T-helper 2 cell treated with Interferon-gamma antibody and Interleukin-4, amounts not matched to agents 5 μg/mL and 100 μg/mL, for 36 hours (primary cell): ENCODE results near the gene VTI1A.

Experiments
- DNase-seq: peaks from one replicate; pipeline ENCODE4 v3.0.0; 2021; ENCODE audit warnings: low spot score
- H3K27ac Mint-ChIP-seq: one replicate; pipeline ENCODE4 v1.8.0; 2021; ENCODE audit warnings: mild to moderate bottlenecking, mixed read lengths
- H3K27me3 Mint-ChIP-seq: one replicate; pipeline ENCODE4 v1.8.0; 2021; ENCODE audit warnings: low read depth, mixed read lengths
- H3K36me3 Mint-ChIP-seq: one replicate; pipeline ENCODE4 v1.8.0; 2021; ENCODE audit warnings: low read depth, mixed read lengths
- H3K4me1 Mint-ChIP-seq: one replicate; pipeline ENCODE4 v1.8.0; 2021; ENCODE audit warnings: low read depth, mixed read lengths
- H3K4me3 Mint-ChIP-seq: one replicate; pipeline ENCODE4 v1.8.0; 2022; ENCODE audit warnings: mild to moderate bottlenecking, moderate library complexity, mixed read lengths
- H3K9me3 Mint-ChIP-seq: one replicate; pipeline ENCODE4 v1.8.0; 2021; ENCODE audit warnings: mixed read lengths

Gene VTI1A

GRCh38 chr10:112552593-112553110, 105.6 kb downstream of the VTI1A start:
- H3K4me1 Mint-ChIP-seq, result no peaks in the 10 kb centered on the region
- no peaks in the 10 kb centered on the region for H3K27me3 Mint-ChIP-seq
- H3K4me3 Mint-ChIP-seq, result no peak overlapping the region
- no peak overlapping the region for H3K27ac Mint-ChIP-seq
- H3K9me3 Mint-ChIP-seq, result no peaks in the 10 kb centered on the region
- DNase-seq, result no peak
- H3K36me3 Mint-ChIP-seq, result no peaks in the 10 kb centered on the region

GRCh38 chr10:112553315-112553714, 106.3 kb downstream of the VTI1A start:
- H3K27ac Mint-ChIP-seq, result no peak overlapping the region
- H3K9me3 Mint-ChIP-seq, result no peaks in the 10 kb centered on the region
- H3K4me1 Mint-ChIP-seq, result no peaks in the 10 kb centered on the region
- DNase-seq, result no peak
- H3K27me3 Mint-ChIP-seq, result no peaks in the 10 kb centered on the region
- H3K36me3 Mint-ChIP-seq, result no peaks in the 10 kb centered on the region
- no peak overlapping the region for H3K4me3 Mint-ChIP-seq

GRCh38 chr10:112554263-112554662, 107.2 kb downstream of the VTI1A start:
- Mint-ChIP-seq H3K27ac (no peak overlapping the region), H3K4me3 (no peak overlapping the region), H3K27me3 (no peaks in the 10 kb centered on the region), H3K36me3 (no peaks in the 10 kb centered on the region), H3K9me3 (no peaks in the 10 kb centered on the region), H3K4me1 (no peaks in the 10 kb centered on the region)
- no peak for DNase-seq

GRCh38 chr10:112557197-112557596, 110.2 kb downstream of the VTI1A start:
- Mint-ChIP-seq H3K36me3 (no peaks in the 10 kb centered on the region), H3K4me1 (no peaks in the 10 kb centered on the region), H3K9me3 (no peaks in the 10 kb centered on the region), H3K27me3 (no peaks in the 10 kb centered on the region), H3K27ac (no peak overlapping the region), H3K4me3 (no peak overlapping the region)
- no peak for DNase-seq

GRCh38 chr10:112558476-112559142, 111.6 kb downstream of the VTI1A start:
- no peak for DNase-seq
- Mint-ChIP-seq H3K36me3 (no peaks in the 10 kb centered on the region), H3K4me3 (no peak overlapping the region), H3K9me3 (no peaks in the 10 kb centered on the region), H3K27me3 (no peaks in the 10 kb centered on the region), H3K4me1 (no peaks in the 10 kb centered on the region), H3K27ac (no peak overlapping the region)

GRCh38 chr10:112559349-112559748, 112.3 kb downstream of the VTI1A start:
- no peak overlapping the region for H3K4me3 Mint-ChIP-seq
- H3K9me3 Mint-ChIP-seq, result no peaks in the 10 kb centered on the region
- DNase-seq, result no peak
- no peaks in the 10 kb centered on the region for H3K36me3 Mint-ChIP-seq
- no peaks in the 10 kb centered on the region for H3K4me1 Mint-ChIP-seq
- no peaks in the 10 kb centered on the region for H3K27me3 Mint-ChIP-seq
- no peak overlapping the region for H3K27ac Mint-ChIP-seq

- Mint-ChIP-seq H3K27me3 (no peaks in the 10 kb centered on the region), H3K27ac (no peak overlapping the region), H3K9me3 (no peaks in the 10 kb centered on the region), H3K36me3 (no peaks in the 10 kb centered on the region), H3K4me1 (no peaks in the 10 kb centered on the region), H3K4me3 (no peak overlapping the region)
- DNase-seq, result no peak
Observed at GRCh38 chr10:112562122-112562521, 115.1 kb downstream of the VTI1A start.

- H3K4me1 Mint-ChIP-seq, result no peaks in the 10 kb centered on the region
- no peak for DNase-seq
- H3K27me3 Mint-ChIP-seq, result no peaks in the 10 kb centered on the region
- no peaks in the 10 kb centered on the region for H3K36me3 Mint-ChIP-seq
- no peak overlapping the region for H3K4me3 Mint-ChIP-seq
- no peak overlapping the region for H3K27ac Mint-ChIP-seq
- H3K9me3 Mint-ChIP-seq, result no peaks in the 10 kb centered on the region
Observed at GRCh38 chr10:112562809-112563663, 116.0 kb downstream of the VTI1A start.

- H3K4me3 Mint-ChIP-seq, result no peak overlapping the region
- no peaks in the 10 kb centered on the region for H3K9me3 Mint-ChIP-seq
- no peaks in the 10 kb centered on the region for H3K27me3 Mint-ChIP-seq
- no peaks in the 10 kb centered on the region for H3K36me3 Mint-ChIP-seq
- DNase-seq, result no peak
- no peak overlapping the region for H3K27ac Mint-ChIP-seq
- no peaks in the 10 kb centered on the region for H3K4me1 Mint-ChIP-seq
Observed at GRCh38 chr10:112564337-112564736, 117.3 kb downstream of the VTI1A start.

GRCh38 chr10:112565434-112566053, 118.5 kb downstream of the VTI1A start:
- no peaks in the 10 kb centered on the region for H3K27me3 Mint-ChIP-seq

GRCh38 chr10:112570585-112570984, 123.6 kb downstream of the VTI1A start:
- H3K4me3 Mint-ChIP-seq, result no peak overlapping the region
- H3K27me3 Mint-ChIP-seq, result no peaks in the 10 kb centered on the region
- no peaks in the 10 kb centered on the region for H3K4me1 Mint-ChIP-seq
- no peaks in the 10 kb centered on the region for H3K9me3 Mint-ChIP-seq
- H3K27ac Mint-ChIP-seq, result no peak overlapping the region
- no peaks in the 10 kb centered on the region for H3K36me3 Mint-ChIP-seq
- no peak for DNase-seq

More at GRCh38 chr10:112565434-112566053, 118.5 kb downstream of the VTI1A start:
- Mint-ChIP-seq H3K27ac (no peak overlapping the region), H3K9me3 (no peaks in the 10 kb centered on the region), H3K36me3 (no peaks in the 10 kb centered on the region), H3K4me1 (no peaks in the 10 kb centered on the region), H3K4me3 (no peak overlapping the region)
- no peak for DNase-seq

- Mint-ChIP-seq H3K4me1 (no peaks in the 10 kb centered on the region), H3K9me3 (no peaks in the 10 kb centered on the region), H3K36me3 (no peaks in the 10 kb centered on the region), H3K27me3 (no peaks in the 10 kb centered on the region), H3K4me3 (no peak overlapping the region), H3K27ac (no peak overlapping the region)
- no peak for DNase-seq
Observed at GRCh38 chr10:112579578-112579977, 132.6 kb downstream of the VTI1A start.

- no peaks in the 10 kb centered on the region for H3K27me3 Mint-ChIP-seq
- no peak for DNase-seq
- H3K4me3 Mint-ChIP-seq, result no peak overlapping the region
- H3K36me3 Mint-ChIP-seq, result no peaks in the 10 kb centered on the region
- no peaks in the 10 kb centered on the region for H3K9me3 Mint-ChIP-seq
- no peaks in the 10 kb centered on the region for H3K4me1 Mint-ChIP-seq
- no peak overlapping the region for H3K27ac Mint-ChIP-seq
Observed at GRCh38 chr10:112580267-112580666, 133.3 kb downstream of the VTI1A start.

GRCh38 chr10:112581921-112582320, 134.9 kb downstream of the VTI1A start:
- H3K36me3 Mint-ChIP-seq, result no peaks in the 10 kb centered on the region
- no peaks in the 10 kb centered on the region for H3K27me3 Mint-ChIP-seq
- no peak overlapping the region for H3K27ac Mint-ChIP-seq
- H3K9me3 Mint-ChIP-seq, result no peaks in the 10 kb centered on the region
- DNase-seq, result no peak
- H3K4me1 Mint-ChIP-seq, result no peaks in the 10 kb centered on the region
- no peak overlapping the region for H3K4me3 Mint-ChIP-seq
